ENCODE measurements around the gene LOXL4.

The LOXL4 gene

DNA sequence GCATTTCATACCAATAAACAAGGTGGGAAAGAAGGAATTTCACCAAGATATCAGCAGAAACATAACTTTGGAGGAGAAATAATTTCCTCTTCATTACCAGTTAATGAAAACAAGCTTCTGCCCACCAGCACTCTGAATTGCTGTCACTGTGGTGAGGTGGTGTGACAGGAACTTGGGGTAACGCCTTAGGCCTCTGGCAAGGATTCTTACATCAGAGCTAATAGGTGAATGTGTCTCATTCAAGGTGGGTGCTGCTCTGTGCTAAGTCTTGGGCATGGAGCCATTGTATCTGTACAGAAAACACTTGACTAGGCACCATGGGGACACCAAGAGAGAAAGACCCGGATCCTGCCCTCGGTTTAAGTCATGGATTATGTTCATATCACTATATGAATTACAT is 8.3 kb upstream of the LOXL4 start:
- TF ChIP-seq, protein P1, sequence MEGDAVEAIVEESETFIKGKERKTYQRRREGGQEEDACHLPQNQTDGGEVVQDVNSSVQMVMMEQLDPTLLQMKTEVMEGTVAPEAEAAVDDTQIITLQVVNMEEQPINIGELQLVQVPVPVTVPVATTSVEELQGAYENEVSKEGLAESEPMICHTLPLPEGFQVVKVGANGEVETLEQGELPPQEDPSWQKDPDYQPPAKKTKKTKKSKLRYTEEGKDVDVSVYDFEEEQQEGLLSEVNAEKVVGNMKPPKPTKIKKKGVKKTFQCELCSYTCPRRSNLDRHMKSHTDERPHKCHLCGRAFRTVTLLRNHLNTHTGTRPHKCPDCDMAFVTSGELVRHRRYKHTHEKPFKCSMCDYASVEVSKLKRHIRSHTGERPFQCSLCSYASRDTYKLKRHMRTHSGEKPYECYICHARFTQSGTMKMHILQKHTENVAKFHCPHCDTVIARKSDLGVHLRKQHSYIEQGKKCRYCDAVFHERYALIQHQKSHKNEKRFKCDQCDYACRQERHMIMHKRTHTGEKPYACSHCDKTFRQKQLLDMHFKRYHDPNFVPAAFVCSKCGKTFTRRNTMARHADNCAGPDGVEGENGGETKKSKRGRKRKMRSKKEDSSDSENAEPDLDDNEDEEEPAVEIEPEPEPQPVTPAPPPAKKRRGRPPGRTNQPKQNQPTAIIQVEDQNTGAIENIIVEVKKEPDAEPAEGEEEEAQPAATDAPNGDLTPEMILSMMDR (conservative IDR thresholded peaks at IDR 0.05) = no peak
- H3K27ac ChIP-seq = no peak overlapping the region

DNA sequence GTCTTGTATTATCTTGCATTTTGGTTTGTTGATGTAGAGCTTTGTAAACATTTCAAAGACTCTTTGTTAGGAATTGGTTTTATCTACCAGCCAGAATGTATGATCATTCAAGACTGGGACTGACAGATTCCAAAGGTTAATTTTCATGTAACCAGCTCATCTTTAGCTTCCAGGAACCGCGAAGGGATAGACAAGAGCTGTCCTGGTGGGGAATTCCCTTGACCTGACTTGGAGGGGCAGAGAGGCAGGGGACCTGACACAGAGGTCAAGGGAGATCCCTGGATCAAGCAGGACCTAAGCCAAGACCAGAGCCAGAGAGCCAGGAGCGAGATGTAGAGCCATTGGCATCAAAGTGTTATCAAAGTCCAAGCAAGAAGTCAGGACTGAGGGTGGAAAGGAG is 6.6 kb upstream of the LOXL4 start:
- TF ChIP-seq, protein P1 (conservative IDR thresholded peaks at IDR 0.05) = no peak
- H3K27ac ChIP-seq = no peak overlapping the region

DNA sequence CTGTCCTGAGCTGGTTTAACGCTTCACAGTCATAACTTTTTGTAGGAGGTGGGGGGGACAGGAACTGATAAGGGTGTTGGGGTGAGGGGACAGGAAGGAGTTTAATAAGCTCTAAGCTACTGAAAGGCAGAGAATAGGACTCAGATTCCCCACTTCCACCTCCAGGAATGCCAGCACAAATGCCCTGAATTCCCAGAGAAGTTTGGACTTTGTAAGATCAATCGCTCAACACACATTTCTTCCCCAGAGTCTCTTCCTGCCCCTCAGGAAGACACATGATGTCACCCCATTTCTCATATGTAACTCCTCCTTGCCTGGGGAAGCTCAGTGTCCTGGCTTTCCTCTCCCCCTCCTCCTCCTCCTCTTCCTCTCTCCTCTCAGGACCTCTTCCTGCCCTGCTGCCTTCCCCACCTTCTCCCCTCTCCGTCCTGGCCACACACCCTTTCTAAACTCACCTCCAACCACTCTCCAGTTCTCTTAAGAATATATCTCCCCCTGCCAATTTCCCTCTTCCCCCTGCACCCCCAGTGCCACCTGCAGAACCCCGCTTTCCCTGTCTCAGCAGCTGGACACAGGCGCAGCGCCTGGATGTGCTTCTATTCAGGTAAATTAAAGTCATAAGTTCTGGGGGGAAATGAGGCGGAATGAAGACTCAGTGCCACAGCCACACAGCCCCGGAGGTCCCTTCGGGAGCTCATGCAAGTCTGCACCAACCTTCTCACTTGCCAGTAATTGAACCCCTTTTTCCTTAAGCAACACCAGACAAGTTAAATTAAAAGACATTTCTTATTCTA is 5.3 kb upstream of the LOXL4 start:
- TF ChIP-seq, protein P1 (conservative IDR thresholded peaks at IDR 0.05) = no peak
- H3K27ac ChIP-seq = no peak overlapping the region

DNA sequence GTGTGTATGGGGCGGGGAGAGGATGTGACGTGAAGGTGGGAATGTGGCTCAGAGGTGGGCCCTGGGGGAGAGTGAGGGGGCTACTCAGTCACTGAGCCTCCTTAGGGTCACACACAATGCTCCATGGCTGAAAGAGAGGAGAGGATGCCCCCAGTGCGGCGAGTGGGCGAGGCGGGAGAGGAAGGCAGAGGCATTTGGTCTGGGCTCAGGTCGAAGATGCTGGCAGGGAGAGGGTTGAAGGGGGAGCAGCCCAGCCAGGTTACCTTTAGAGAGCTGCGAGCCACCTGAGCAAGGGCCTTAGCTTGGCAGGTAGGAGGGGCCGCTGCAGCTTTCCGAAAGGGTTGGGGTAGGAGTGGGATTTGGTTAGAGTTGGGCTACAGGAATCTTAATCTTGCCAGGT is 4.7 kb upstream of the LOXL4 start:
- no peak overlapping the region for H3K27ac ChIP-seq
- TF ChIP-seq, protein P1 (conservative IDR thresholded peaks at IDR 0.05) = no peak

DNA sequence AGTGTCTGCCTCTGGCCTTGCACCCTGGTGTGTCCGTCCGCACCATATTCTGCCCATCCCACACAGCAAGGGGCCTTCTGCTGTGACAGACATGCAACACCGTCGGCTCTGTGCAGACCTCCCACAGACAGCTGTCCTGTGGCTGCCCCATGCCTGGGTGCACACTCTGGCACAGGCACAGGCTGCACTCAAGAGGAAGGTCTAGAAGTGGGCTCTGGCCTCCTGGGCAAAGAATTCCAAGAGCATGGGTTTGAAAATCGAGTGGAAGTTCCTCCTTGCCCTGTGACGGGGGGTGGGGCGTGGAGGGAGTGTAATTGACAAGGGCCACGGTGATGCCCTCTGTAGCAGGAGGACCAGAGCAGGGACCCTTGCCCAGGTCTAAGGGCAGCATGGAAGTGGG is 4.3 kb upstream of the LOXL4 start:
- no peak overlapping the region for H3K27ac ChIP-seq
- TF ChIP-seq, protein P1 (conservative IDR thresholded peaks at IDR 0.05) = no peak

DNA sequence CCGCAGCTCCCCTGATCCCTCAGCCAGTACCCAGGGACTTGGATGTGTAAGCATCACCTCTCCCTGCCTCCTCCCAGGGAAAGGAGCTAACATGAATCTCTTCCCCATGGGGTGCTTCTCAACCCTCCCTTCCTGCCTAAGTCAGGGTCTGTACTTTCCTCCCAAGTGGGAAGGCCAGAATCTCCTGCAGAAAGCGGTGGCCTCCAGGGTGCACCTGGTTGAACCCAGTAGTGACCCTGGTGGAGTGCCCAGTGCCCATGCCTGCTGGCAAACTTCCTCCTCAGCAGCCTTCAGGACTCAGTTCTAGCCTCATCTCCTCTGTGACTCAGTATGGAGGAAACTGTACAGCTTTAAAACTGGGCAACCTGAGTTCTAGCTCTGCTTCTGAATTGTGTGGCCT is 2.8 kb upstream of the LOXL4 start:
- no peak overlapping the region for H3K27ac ChIP-seq
- TF ChIP-seq, protein P1 (conservative IDR thresholded peaks at IDR 0.05) = no peak

DNA sequence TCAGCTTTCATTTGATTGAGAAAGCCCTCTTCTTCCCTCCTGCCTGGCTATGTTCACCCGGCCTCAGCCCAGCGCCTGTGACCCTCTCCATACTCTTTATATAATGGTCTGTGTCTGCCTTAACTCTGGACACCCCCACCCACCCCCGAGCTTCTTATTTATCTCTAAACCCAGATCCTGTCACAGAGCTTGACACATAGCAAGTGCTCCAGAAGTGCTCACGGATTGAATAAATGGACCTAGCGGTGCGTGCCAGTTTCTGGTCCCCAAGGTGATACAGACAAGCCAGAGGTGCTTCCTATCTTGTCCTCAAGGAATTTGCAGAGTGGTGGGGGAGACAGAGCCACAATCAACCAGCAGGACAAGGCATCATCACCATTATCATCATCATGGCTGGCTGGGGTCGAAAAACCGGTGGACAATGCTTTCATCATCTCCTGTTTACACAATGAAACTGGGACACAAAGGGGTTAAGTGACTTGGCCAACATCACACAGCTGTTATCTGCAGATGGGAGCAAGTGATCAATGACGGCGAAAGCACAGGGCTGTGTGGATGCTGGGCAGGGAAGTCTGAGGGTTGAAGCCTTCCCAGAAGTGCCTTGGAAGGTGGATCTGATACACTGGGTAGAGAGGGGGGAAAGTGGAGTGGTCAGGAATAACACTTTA is 2.2 kb upstream of the LOXL4 start:
- TF ChIP-seq, protein P1 (conservative IDR thresholded peaks at IDR 0.05) = no peak

More for the DNA sequence above, 2.2 kb upstream of the LOXL4 start:
- H3K27ac ChIP-seq = no peak overlapping the region

Data from VCaP (cell line).